HG03520 (cell line): ENCODE results near the gene TMEM26.

Experiments
- ATAC-seq: cut with Tn5 transposase; IDR thresholded peaks from one replicate; pipeline ENCODE4 v1.9.1; 2021; ENCODE audit warnings: mild to moderate bottlenecking, moderate library complexity; ENCODE audit not compliant: unreplicated experiment

TMEM26 gene

GRCh38 chr10:61460835-61461234, 7.7 kb upstream of the TMEM26 start:
- no peak for ATAC-seq

GRCh38 chr10:61458031-61458430, 4.8 kb upstream of the TMEM26 start:
- no peak for ATAC-seq

GRCh38 chr10:61456095-61456789, 3.1 kb upstream of the TMEM26 start:
- ATAC-seq = no peak

GRCh38 chr10:61455656-61456055, 2.5 kb upstream of the TMEM26 start:
- ATAC-seq = no peak

GRCh38 chr10:61454541-61454940, 1.4 kb upstream of the TMEM26 start:
- ATAC-seq = no peak

GRCh38 chr10:61452151-61452651, 980 bp downstream of the TMEM26 start:
- ATAC-seq = no peak

- no peak for ATAC-seq
These were observed 1.8 kb downstream of the TMEM26 start for GRCh38 chr10:61451357-61451756.

- ATAC-seq = no peak
These were observed 4.2 kb downstream of the TMEM26 start for GRCh38 chr10:61448841-61449600.

GRCh38 chr10:61448091-61448490, 5.1 kb downstream of the TMEM26 start:
- ATAC-seq = no peak

GRCh38 chr10:61439058-61439609, 14.0 kb downstream of the TMEM26 start:
- no peak for ATAC-seq

- no peak for ATAC-seq
These were observed 14.8 kb downstream of the TMEM26 start for GRCh38 chr10:61438141-61438988.

GRCh38 chr10:61423178-61423577, 30.0 kb downstream of the TMEM26 start:
- no peak for ATAC-seq

GRCh38 chr10:61417661-61418060, 35.5 kb downstream of the TMEM26 start:
- no peak for ATAC-seq

GRCh38 chr10:61415824-61416223, 37.4 kb downstream of the TMEM26 start:
- ATAC-seq = no peak

GRCh38 chr10:61411706-61412105, 41.5 kb downstream of the TMEM26 start:
- ATAC-seq = no peak

GRCh38 chr10:61410353-61411070, 42.7 kb downstream of the TMEM26 start:
- no peak for ATAC-seq

GRCh38 chr10:61409157-61409556, 44.0 kb downstream of the TMEM26 start:
- ATAC-seq = no peak

- no peak for ATAC-seq
These were observed 45.1 kb downstream of the TMEM26 start for GRCh38 chr10:61408105-61408504.

- ATAC-seq = no peak
These were observed 46.4 kb downstream of the TMEM26 start for GRCh38 chr10:61406736-61407135.

- ATAC-seq = no peak
These were observed 46.9 kb downstream of the TMEM26 start for GRCh38 chr10:61406242-61406641.
